ENCODE data around the gene CISTR. TPM values are rescaled to one million over a fixed set of nuclear protein-coding genes. Genes with fewer than 3 reads are reported as not detected.

The CISTR gene
- total RNA-seq, 4 donors from 2014 or later: not detected

DNA sequence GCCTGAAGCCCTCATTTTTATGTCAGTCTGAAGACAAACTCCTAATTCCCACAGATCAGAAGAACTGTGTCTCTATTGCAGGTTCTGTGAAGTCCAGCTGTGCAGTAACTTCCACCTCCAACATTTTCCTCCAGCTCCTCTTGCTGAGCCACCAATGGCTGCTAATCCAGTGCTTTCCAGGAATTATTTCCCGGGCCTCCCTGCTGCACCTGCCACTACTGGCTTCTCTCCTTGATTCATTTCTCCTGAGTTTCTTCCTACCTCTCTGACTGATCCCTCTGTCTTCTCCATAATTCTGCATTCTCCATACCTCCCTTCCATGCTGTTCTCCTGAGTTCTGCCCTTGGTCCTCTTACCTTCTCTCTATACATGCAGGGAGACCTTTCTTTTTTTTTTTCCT lies 45.7 kb downstream of the CISTR start:
- Histone ChIP-seq H3K27ac (no peak overlapping the region), H3K9me3 (no peaks in the 10 kb centered on the region), H3K27me3 (peaks cover 0 to 18% of the 10 kb centered on the region in 2 donors), H3K4me1 (no peaks in the 10 kb centered on the region), H3K4me3 (no peak overlapping the region), H3K36me3 (no peaks in the 10 kb centered on the region)
- no peak for DNase-seq
- intact Hi-C loops (cut with DNase I; ENCODE audit: low total_unique reads): no loop called here
- TF ChIP-seq CTCF (IDR thresholded peaks at IDR 0.05): no peak
- TF ChIP-seq POLR2A (IDR thresholded peaks at IDR 0.05): no peak

DNA sequence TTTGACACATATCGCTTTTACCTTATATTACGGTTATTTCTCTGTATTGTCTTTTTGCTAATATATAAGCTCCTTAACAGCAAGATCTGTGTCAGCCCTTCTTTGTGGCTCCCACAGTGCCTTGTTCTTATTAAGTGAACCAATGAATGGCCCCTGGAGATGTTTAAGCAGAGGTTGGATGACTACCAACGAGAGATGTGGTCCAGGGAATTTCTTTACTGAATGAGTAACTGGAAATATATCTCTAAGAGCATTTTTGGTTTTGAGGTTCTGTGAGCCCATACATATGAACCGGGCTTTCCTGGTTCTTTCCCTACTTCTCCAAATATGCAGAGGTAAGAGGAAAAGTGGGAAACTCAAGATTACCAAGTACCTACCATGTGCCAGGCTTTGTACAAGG lies 48.0 kb downstream of the CISTR start:
- DNase-seq: no peak
- Histone ChIP-seq H3K27ac (no peak overlapping the region), H3K27me3 (peaks cover 0 to 18% of the 10 kb centered on the region in 2 donors), H3K4me3 (no peak overlapping the region), H3K36me3 (no peaks in the 10 kb centered on the region), H3K4me1 (no peaks in the 10 kb centered on the region), H3K9me3 (no peaks in the 10 kb centered on the region)
- TF ChIP-seq POLR2A (IDR thresholded peaks at IDR 0.05) (no peak), CTCF (IDR thresholded peaks at IDR 0.05) (no peak)
- intact Hi-C loops (cut with DNase I; ENCODE audit: low total_unique reads): loop anchor here (5.0 kb wide), 1 partner anchor 39 kb away; no protein-coding TSS in a partner anchor

DNA sequence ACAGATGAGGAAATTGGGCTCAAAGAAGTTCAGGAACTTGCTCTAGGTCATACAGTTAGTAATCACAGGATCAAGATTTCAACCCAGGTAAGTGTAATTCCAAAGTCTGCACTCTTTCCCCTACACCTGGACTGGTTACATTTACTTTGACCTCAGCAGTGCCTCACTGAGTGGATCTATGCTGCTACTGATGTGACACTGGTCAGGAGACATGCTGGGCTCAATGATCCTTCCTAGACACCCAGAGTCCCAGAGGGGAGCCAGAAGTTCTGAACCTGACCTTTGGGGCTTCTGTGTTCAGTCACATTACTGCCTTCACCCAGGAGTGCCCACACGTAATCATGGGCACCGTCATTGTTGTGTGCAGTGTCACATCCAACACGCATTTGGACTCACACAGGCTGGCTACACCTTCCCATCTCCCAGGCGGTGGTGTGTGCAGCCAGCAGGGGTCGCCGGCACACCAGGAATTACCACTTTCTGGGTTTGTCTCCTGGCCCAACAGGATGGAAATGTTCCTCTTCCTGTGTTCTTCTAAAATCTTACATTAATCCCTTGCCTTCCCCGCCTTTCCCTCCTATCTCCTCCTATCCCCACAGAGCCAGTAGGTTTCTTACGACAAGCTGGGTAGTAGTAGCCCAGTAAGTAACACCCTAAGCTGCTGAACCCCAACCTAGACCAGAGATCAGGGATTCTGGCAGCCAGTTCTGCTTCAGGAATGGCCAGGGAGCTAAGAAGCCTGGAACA lies 50.1 kb downstream of the CISTR start:
- DNase-seq: peak; percentile 71 to 83
- no peaks in the 10 kb centered on the region for H3K4me1 ChIP-seq
- no peaks in the 10 kb centered on the region for H3K36me3 ChIP-seq
- no peaks in the 10 kb centered on the region for H3K9me3 ChIP-seq
- no peak overlapping the region for H3K27ac ChIP-seq
- TF ChIP-seq POLR2A (IDR thresholded peaks at IDR 0.05) (no peak), CTCF (IDR thresholded peaks at IDR 0.05) (peak; percentile 83 to 93 (median 90))
- no peak overlapping the region for H3K4me3 ChIP-seq
- H3K27me3 ChIP-seq: peaks cover 0 to 18% of the 10 kb centered on the region in 2 donors
- intact Hi-C loops (cut with DNase I; ENCODE audit: low total_unique reads): loop anchor here (5.0 kb wide), 1 partner anchor 41 kb away; no protein-coding TSS in a partner anchor

DNA sequence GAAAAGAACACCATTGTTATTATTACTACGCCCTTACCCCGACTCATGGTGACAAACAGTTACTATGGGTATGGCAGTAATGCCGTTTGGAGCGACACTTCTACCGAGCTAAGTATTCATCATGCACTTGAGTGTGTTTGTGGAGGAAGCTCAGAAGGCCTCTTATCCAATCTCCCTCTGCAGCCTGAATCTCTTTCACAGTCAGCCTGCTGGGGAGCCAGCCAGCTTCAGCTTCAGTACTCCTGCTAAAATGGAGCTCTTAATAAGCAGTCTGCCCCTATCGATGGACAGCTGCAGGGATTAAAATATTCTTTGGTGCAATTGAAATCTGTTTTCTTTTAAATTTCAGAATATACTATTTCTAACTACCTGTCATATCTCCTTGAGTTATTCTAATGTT lies 51.2 kb downstream of the CISTR start:
- TF ChIP-seq CTCF (IDR thresholded peaks at IDR 0.05) (no peak), POLR2A (IDR thresholded peaks at IDR 0.05) (no peak)
- no peaks in the 10 kb centered on the region for H3K36me3 ChIP-seq

GRCh38 chr12:53699678-53700025 lies 52.1 kb downstream of the CISTR start:
- Histone ChIP-seq H3K9me3 (no peaks in the 10 kb centered on the region), H3K4me1 (no peaks in the 10 kb centered on the region), H3K4me3 (no peak overlapping the region), H3K27me3 (peaks cover 0 to 24% of the 10 kb centered on the region in 2 donors), H3K27ac (no peak overlapping the region), H3K36me3 (no peaks in the 10 kb centered on the region)
- no peak for TF ChIP-seq CTCF (IDR thresholded peaks at IDR 0.05)
- TF ChIP-seq POLR2A (IDR thresholded peaks at IDR 0.05): no peak
- DNase-seq: no peak
- intact Hi-C loops (cut with DNase I; ENCODE audit: low total_unique reads): loop anchor here (5.0 kb wide), 1 partner anchor 43 kb away; no protein-coding TSS in a partner anchor

More for the DNA sequence above, 51.2 kb downstream of the CISTR start:
- peaks cover 0 to 27% of the 10 kb centered on the region in 2 donors for H3K27me3 ChIP-seq
- H3K9me3 ChIP-seq: no peaks in the 10 kb centered on the region
- H3K4me1 ChIP-seq: no peaks in the 10 kb centered on the region
- intact Hi-C loops (cut with DNase I; ENCODE audit: low total_unique reads): loop anchor here (5.0 kb wide), 1 partner anchor 42 kb away; no protein-coding TSS in a partner anchor
- no peak for DNase-seq
- no peak overlapping the region for H3K27ac ChIP-seq
- no peak overlapping the region for H3K4me3 ChIP-seq
